Measurements from ENCODE around the gene DLX1.

DNA sequence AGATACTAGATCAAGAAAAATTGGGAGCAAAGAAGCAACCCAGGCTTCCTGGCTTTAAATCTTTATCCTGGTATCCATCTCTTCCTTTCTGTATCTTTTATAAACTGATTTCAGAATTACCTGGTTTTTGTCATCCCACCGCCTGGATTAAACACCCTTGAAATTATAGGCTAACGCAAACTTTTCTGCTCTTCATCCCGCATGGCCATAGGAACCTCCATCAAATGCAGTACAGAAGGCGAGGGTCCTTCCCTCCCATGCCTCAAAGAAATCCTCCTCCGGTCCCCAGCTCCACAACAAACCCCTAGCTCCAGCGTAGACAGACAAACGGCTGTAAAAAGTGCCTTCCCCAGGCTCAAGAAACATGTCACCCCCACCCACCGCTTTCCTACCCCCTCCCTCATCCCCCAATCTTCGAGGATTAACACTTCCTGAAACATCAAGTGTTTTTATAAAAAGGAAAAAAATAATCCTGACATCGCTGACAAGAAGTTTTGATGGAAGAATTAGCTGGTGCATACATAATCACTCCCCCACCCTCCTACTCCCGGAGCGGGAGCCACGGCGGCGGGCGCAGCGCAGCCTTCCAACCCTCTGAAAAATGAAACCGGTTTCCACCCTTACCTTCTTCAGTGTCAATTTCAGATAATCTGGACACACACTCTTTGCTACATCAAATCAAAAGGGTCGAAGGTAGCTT is 7.6 kb downstream of the DLX1 start:
- TF ChIP-seq CTCF (IDR thresholded peaks at IDR 0.05 in 4 of 5, conservative IDR thresholded peaks at IDR 0.05 in 1 of 5) (no peak), POLR2A (IDR thresholded peaks at IDR 0.05) (no peak)
